ENCODE data around the gene PLEKHG7. TPM values are rescaled to one million over a fixed set of nuclear protein-coding genes. Genes with fewer than 3 reads are reported as not detected.

PLEKHG7 gene
- total and polyA plus RNA-seq, 9 of the 15 experiments (the other 6 are each of a cell fraction or from before 2014, with no cell fraction given): 0.03 TPM; not detected in 8

DNA sequence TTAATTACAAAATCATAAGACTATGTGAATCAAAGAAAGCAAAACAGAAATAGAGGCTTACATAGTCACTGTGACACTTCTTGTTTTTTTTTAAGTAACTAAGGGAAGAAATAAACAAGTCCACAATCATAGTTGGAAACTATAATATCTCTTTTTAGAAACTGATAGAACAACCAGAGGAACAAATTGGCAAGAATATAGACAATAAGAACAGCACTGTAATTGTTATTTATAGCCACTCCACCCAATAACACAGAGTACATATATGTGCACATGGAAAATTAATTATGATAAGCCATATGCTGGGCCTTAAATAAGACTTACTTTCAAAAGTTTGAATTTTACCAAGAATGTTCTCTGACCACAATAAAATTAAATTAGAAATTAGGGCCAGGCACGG, 101.1 kb downstream of the PLEKHG7 start:
- POLR2A ChIA-PET: no interaction called here

DNA sequence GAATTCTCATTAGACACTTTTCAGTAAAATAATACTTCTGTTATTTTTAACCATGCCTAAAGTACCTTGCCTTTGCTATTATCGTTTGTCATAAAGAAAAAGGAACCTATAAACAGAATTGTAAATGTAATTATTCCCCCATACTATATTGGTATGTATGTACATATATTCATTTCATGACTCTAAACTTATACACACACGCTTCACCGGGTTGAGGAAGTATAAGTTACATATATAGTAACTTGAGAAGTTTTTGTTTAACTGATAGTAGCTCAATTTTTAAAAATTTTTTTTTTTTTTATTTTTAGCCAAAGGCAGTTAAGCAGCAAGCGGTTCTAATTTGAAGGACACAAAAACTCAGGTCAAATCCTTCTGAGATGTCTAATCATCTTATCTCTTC, 107.6 kb downstream of the PLEKHG7 start:
- Histone ChIP-seq H3K27me3 (ENCODE audit: control insufficient read depth in 2 of 2, insufficient read depth in 2 of 2, low read length in 2 of 2) (no peaks in the 10 kb centered on the region), H3K79me2 (ENCODE audit: control insufficient read depth, insufficient read depth, low read length) (no peaks in the 10 kb centered on the region), H3K4me3 (no peak overlapping the region), H3K4me2 (ENCODE audit: insufficient read depth, low read length) (no peak overlapping the region), H3K36me3 (ENCODE audit: control insufficient read depth, insufficient read depth, low read length) (peaks cover 48% of the 10 kb centered on the region), H3K27ac (ENCODE audit: extremely low read depth, low read depth, low read length) (no peak overlapping the region), H3K9me1 (ENCODE audit: control insufficient read depth, insufficient read depth, low read length) (no peaks in the 10 kb centered on the region), H2AFZ (ENCODE audit: low read depth, low read length) (no peak overlapping the region), H3K9me3 (replicated peaks; ENCODE audit: control insufficient read depth, insufficient read depth, low read depth, low read length) (no peaks in the 10 kb centered on the region), H3K9ac (ENCODE audit: insufficient read depth in 1 of 2, low read depth in 2 of 2, low read length in 2 of 2) (no peak overlapping the region), H3K4me1 (replicated peaks in 1 of 2; ENCODE audit: control insufficient read depth in 2 of 2, insufficient read depth in 2 of 2, low read length in 2 of 2) (no peaks in the 10 kb centered on the region), H4K20me1 (replicated peaks; ENCODE audit: control insufficient read depth, insufficient read depth, low read length) (no peaks in the 10 kb centered on the region)
- no peak for ATAC-seq
- intact Hi-C loops (cut with micrococcal nuclease): no loop called here
- CTCF ChIA-PET (ENCODE audit: low intra/inter-chr PET ratio): interaction anchor here (0.6 kb wide), 1 partner anchor 1323 kb away, joined by 3 read pairs; no protein-coding TSS in a partner anchor
- TF ChIP-seq, protein P1, sequence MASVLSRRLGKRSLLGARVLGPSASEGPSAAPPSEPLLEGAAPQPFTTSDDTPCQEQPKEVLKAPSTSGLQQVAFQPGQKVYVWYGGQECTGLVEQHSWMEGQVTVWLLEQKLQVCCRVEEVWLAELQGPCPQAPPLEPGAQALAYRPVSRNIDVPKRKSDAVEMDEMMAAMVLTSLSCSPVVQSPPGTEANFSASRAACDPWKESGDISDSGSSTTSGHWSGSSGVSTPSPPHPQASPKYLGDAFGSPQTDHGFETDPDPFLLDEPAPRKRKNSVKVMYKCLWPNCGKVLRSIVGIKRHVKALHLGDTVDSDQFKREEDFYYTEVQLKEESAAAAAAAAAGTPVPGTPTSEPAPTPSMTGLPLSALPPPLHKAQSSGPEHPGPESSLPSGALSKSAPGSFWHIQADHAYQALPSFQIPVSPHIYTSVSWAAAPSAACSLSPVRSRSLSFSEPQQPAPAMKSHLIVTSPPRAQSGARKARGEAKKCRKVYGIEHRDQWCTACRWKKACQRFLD (CRISPR knock-in tag; IDR thresholded peaks at IDR 0.05): no peak
- TF ChIP-seq, protein P2, sequence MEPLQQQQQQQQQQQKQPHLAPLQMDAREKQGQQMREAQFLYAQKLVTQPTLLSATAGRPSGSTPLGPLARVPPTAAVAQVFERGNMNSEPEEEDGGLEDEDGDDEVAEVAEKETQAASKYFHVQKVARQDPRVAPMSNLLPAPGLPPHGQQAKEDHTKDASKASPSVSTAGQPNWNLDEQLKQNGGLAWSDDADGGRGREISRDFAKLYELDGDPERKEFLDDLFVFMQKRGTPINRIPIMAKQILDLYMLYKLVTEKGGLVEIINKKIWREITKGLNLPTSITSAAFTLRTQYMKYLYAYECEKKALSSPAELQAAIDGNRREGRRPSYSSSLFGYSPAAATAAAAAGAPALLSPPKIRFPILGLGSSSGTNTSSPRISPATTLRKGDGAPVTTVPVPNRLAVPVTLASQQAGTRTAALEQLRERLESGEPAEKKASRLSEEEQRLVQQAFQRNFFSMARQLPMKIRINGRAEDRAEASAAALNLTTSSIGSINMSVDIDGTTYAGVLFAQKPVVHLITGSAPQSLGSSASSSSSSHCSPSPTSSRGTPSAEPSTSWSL (CRISPR knock-in tag; IDR thresholded peaks at IDR 0.05; ENCODE audit: borderline replicate concordance): no peak
- TF ChIP-seq TFAM (CRISPR knock-in tag; conservative IDR thresholded peaks at IDR 0.05) (no peak), KDM4B (IDR thresholded peaks at IDR 0.05; ENCODE audit: borderline replicate concordance in 2 of 2, low read depth in 1 of 2) (no peak), DACH1 (IDR thresholded peaks at IDR 0.05; ENCODE audit: partially characterized antibody) (no peak), ZNF780A (CRISPR knock-in tag; IDR thresholded peaks at IDR 0.05) (no peak), CHD2 (IDR thresholded peaks at IDR 0.05; ENCODE audit: low read depth, low read length) (no peak), MCM7 (IDR thresholded peaks at IDR 0.05) (no peak), POLR2G (IDR thresholded peaks at IDR 0.05; ENCODE audit: low read depth, low read length) (no peak)
- FAIRE-seq: no peak
- DNase-seq (ENCODE audit: extremely low read depth in 1 of 4, low spot score in 3 of 4): no peak
- POLR2A ChIA-PET: no interaction called here
- WGBS (ENCODE audit: insufficient coverage, low coverage, missing lambda C conversion rate): 90% methylated on average over 4 of the region's 4 CpGs
- no TSS peak for BruUV-seq (replicated peaks)
- in situ Hi-C loops (cut with MboI): no loop called here

More for the DNA sequence above, 101.1 kb downstream of the PLEKHG7 start:
- Histone ChIP-seq H3K4me2 (ENCODE audit: insufficient read depth, low read length) (no peak overlapping the region), H3K4me1 (replicated peaks in 1 of 2; ENCODE audit: control insufficient read depth in 2 of 2, insufficient read depth in 2 of 2, low read length in 2 of 2) (no peaks in the 10 kb centered on the region), H3K27ac (ENCODE audit: extremely low read depth, low read depth, low read length) (no peak overlapping the region), H3K4me3 (no peak overlapping the region), H3K9me1 (ENCODE audit: control insufficient read depth, insufficient read depth, low read length) (no peaks in the 10 kb centered on the region), H3K9me3 (replicated peaks; ENCODE audit: control insufficient read depth, insufficient read depth, low read depth, low read length) (no peaks in the 10 kb centered on the region), H2AFZ (ENCODE audit: low read depth, low read length) (no peak overlapping the region), H3K9ac (ENCODE audit: insufficient read depth in 1 of 2, low read depth in 2 of 2, low read length in 2 of 2) (no peak overlapping the region), H3K36me3 (ENCODE audit: control insufficient read depth, insufficient read depth, low read length) (peaks cover 47% of the 10 kb centered on the region; the same call in 2 of the 3 replicates), H4K20me1 (replicated peaks; ENCODE audit: control insufficient read depth, insufficient read depth, low read length) (no peaks in the 10 kb centered on the region), H3K27me3 (ENCODE audit: control insufficient read depth in 2 of 2, insufficient read depth in 2 of 2, low read length in 2 of 2) (no peaks in the 10 kb centered on the region), H3K79me2 (ENCODE audit: control insufficient read depth, insufficient read depth, low read length) (no peaks in the 10 kb centered on the region)
- no peak for ATAC-seq
- DNase-seq (ENCODE audit: extremely low read depth in 1 of 4, low spot score in 3 of 4): no peak
- FAIRE-seq: no peak
- CTCF ChIA-PET (ENCODE audit: low intra/inter-chr PET ratio): no interaction called here
- in situ Hi-C loops (cut with MboI): no loop called here
- intact Hi-C loops (cut with micrococcal nuclease): no loop called here
- BruUV-seq (replicated peaks): no TSS peak
- TF ChIP-seq ZNF253 (CRISPR knock-in tag; conservative IDR thresholded peaks at IDR 0.05) (no peak), ZBTB7A (IDR thresholded peaks at IDR 0.05; ENCODE audit: borderline replicate concordance, control insufficient read depth, low read depth, low read length) (no peak), TBL1XR1 (IDR thresholded peaks at IDR 0.05; ENCODE audit: low read length in 2 of 2) (no peak), NFE2L1 (tag; IDR thresholded peaks at IDR 0.05; ENCODE audit: borderline replicate concordance, low read depth) (no peak)
- WGBS (ENCODE audit: insufficient coverage, low coverage, missing lambda C conversion rate): 100% methylated on average over 1 of the region's 1 CpG
